Measurements from ENCODE around the gene RUFY4.
A peak's percentile ranks its signal among the peaks of the same experiment; 100 is the strongest.

RUFY4 gene

DNA sequence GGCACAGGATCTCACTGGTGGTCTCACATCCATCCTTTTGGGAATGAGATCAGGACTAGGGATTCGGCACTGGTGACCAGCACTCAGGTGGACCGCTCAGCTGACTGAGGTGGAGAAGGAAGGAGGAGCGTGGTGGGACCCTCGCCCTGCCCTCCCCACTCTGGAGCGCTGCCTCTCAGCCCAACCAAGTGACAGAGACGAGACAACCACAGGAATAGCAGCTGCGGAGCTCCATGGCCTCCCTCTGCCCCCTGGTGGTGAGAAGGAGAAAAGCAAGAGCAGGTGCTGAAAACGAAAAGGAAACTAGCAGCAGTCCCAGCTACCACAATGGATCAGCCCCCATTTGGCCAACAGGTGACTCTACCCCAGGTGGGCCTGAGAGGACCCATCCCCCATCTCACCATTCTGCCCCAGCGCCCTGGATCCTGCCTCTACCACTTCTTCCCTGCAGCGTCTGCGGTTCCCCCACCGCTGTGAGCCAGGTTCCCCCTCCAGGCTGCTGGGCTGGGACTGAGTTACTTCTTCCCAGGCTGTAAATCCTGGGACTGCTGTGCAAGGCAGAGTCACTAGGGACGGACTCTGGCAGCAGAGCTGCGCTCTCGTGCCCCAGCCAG is at the start of gene RUFY4:
TSS of gene RUFY4 (plus strand) at position 533 of the 614 bp plus-strand sequence. CDS start 1,353 bp downstream, outside the sequence.
- peak; percentile 55 to 80 for DNase-seq

DNA sequence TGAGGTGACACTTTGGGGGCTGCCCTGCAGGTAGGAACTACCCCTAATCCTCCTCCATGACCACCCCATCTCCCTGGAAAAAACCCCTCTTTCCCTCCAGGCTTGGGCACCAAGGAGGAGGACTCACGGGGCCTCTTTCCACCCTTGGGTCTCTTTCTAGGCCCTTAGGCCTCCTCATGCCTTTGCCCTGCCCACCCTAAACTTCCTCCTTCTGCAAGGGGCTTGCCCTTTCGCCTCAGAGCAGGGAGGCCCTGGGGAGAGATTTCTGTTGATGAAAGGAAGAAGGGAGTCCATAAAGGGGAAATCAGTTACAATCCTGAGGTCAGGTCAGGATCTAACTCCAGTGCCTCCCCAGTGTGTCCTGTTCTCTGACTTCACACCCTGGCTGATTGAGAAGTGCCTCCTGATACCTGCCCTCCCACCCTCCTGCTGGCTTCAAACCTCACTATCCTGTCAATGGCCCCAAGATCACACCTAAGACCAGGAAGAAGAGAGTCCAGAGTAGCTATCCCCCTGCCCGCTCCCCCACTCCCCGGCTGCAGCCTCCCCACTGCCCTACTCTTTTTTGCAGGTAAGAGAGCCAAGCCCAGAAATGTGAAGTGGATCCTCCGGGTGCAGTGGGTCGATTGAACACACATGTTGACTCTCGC is 49.5 kb upstream of the RUFY4 start:
- no peak for TF ChIP-seq GATA1 (IDR thresholded peaks at IDR 0.05; ENCODE audit: low read depth, low read length)
- TF ChIP-seq POLR2A (IDR thresholded peaks at IDR 0.05; ENCODE audit: low read length), result no peak
- no peak for DNase-seq

DNA sequence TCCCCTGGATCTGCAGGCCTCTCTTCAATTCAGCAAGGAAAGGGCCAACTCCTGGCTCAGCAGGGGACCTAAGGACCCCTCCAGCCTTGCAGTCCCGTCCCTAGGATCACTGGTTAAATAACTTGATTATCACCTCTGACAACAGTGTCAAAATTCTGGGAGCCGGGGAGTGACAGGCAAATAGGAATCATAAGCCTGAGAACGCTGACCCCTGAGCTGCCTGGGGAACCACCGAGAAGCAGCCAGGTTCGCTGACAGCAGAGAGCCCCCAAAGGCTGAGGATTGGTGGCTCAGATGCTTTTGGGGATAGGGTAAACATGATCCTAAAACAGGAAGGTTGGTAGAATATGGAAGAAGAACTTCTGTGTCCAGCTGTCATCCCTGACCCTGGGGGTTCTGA is 48.8 kb upstream of the RUFY4 start:
- TF ChIP-seq POLR2A (IDR thresholded peaks at IDR 0.05; ENCODE audit: low read length), result no peak
- TF ChIP-seq GATA1 (IDR thresholded peaks at IDR 0.05; ENCODE audit: low read depth, low read length), result no peak
- DNase-seq, result no peak

DNA sequence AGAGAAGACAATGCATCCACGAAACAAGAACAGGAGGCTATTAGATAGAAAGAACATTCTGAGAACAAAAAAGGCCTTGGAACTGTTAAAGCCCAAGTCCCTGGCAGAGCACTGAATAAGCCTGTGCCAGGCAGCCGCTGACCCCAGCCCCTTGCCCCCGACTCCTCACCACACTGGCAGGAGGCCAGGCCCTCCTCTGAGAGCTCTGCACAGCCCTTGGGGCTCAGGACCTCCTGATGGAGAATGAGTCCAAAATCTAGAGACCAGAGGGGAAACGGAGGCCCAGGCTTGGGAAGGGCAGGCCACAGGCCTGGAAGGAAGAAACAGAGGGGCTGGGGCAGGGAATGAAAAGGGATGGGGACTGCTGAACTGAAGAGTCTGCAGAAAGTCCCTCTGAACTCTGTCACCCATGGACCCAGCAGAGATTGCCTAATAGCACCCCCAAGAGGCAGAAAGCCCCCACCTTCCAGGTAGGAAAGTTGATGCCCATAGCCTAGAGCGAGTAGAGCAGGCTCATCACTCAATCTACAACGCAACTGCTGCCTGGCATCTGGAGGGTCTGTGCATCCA is 48.0 kb upstream of the RUFY4 start:
- TF ChIP-seq GATA1 (IDR thresholded peaks at IDR 0.05; ENCODE audit: low read depth, low read length) (no peak), POLR2A (IDR thresholded peaks at IDR 0.05; ENCODE audit: low read length) (no peak)
- DNase-seq, result no peak

- TF ChIP-seq GATA1 (IDR thresholded peaks at IDR 0.05; ENCODE audit: low read depth, low read length), result no peak
- TF ChIP-seq POLR2A (IDR thresholded peaks at IDR 0.05; ENCODE audit: low read length), result no peak
- no peak for DNase-seq
Observed at GRCh38 chr2:218021536-218022071, 47.4 kb upstream of the RUFY4 start.

DNA sequence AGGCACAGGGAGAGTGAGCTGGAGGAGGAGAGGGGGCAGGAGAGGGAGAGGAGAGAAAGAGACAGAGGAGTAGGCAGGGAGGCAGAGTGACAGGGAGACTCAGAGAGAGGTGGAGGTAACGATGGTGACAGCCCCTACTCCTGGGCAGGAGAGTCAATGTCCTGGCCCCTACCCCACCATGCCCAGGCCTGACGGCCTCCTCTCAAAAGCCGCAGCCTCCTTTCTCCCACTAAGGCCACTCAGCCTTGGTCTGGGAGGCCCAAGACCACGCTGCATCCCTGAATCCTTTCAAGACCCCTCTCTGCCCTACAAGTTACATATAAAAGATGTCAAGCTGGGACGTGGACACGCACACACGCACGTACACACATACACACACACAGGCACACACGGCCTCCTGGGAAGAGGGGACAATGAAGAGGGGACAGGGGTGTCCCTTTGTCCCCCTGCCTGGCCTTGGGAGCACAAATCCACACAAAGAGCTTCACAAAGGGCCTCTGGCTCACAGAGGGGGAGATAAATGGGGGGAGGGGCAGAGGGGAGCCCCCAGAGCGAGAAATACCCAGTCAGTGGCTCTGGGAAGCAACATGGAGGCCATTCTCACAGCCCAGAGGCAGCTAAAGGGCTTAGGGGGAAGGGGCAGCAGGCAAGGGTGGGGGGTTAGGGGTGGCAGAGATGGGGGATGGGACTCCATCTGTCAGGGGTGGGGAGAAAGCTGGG is 46.8 kb upstream of the RUFY4 start:
- DNase-seq, result no peak
- TF ChIP-seq GATA1 (IDR thresholded peaks at IDR 0.05; ENCODE audit: low read depth, low read length), result no peak
- TF ChIP-seq POLR2A (IDR thresholded peaks at IDR 0.05; ENCODE audit: low read length), result no peak

- TF ChIP-seq POLR2A (IDR thresholded peaks at IDR 0.05; ENCODE audit: low read length) (no peak), GATA1 (IDR thresholded peaks at IDR 0.05; ENCODE audit: low read depth, low read length) (no peak)
Observed at GRCh38 chr2:218022851-218023530, 46.1 kb upstream of the RUFY4 start.

DNA sequence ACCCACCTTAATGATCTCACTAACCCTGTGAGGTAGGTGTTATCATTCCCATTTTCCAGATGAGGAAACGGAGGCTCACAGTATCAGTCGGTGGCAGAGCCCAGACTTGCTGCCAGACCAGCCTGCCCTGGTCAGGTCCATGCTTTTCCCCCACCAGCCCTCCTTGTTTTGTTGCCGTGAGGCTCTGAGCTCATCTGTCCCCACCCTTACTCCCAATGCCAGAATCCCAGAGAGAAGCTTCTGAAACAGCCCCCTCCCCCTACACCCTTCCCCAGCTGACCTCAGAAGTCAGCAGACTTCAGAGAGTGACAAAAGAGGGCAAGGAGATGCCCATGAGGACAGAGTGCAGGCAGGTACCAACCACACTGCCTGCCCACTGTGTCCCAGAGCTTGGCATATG is 45.4 kb upstream of the RUFY4 start:
- TF ChIP-seq POLR2A (IDR thresholded peaks at IDR 0.05; ENCODE audit: low read length) (no peak), GATA1 (IDR thresholded peaks at IDR 0.05; ENCODE audit: low read depth, low read length) (no peak)
- no peak for DNase-seq

More at GRCh38 chr2:218022851-218023530, 46.1 kb upstream of the RUFY4 start:
- no peak for DNase-seq

DNA sequence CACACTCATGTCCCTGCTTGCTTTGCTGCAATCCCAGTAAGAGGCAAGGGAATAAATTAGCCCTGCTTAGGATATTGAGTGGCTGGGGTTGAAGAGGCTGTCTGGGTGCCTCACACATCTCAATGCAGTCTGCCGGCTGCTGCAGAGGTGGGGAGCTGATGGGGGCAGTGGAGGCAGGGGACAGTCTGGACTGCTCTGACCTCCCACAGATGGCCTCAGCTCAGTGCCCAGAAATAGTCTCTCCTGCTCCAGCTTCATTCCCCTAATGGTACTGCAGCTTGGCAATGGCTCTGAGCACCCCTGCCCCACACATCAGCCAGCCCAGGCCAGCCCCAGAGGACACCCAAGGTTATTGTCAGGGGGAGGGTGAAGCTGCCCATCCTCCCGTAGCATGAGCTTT is 44.7 kb upstream of the RUFY4 start:
- no peak for TF ChIP-seq POLR2A (IDR thresholded peaks at IDR 0.05; ENCODE audit: low read length)
- no peak for TF ChIP-seq GATA1 (IDR thresholded peaks at IDR 0.05; ENCODE audit: low read depth, low read length)
- no peak for DNase-seq

- DNase-seq, result no peak
Observed at GRCh38 chr2:218024871-218025270, 44.2 kb upstream of the RUFY4 start.

GRCh38 chr2:218026244-218026643 is 42.8 kb upstream of the RUFY4 start:
- TF ChIP-seq POLR2A (IDR thresholded peaks at IDR 0.05; ENCODE audit: low read length), result no peak
- no peak for TF ChIP-seq GATA1 (IDR thresholded peaks at IDR 0.05; ENCODE audit: low read depth, low read length)
- DNase-seq, result no peak

More at GRCh38 chr2:218024871-218025270, 44.2 kb upstream of the RUFY4 start:
- TF ChIP-seq POLR2A (IDR thresholded peaks at IDR 0.05; ENCODE audit: low read length) (no peak), GATA1 (IDR thresholded peaks at IDR 0.05; ENCODE audit: low read depth, low read length) (no peak)

DNA sequence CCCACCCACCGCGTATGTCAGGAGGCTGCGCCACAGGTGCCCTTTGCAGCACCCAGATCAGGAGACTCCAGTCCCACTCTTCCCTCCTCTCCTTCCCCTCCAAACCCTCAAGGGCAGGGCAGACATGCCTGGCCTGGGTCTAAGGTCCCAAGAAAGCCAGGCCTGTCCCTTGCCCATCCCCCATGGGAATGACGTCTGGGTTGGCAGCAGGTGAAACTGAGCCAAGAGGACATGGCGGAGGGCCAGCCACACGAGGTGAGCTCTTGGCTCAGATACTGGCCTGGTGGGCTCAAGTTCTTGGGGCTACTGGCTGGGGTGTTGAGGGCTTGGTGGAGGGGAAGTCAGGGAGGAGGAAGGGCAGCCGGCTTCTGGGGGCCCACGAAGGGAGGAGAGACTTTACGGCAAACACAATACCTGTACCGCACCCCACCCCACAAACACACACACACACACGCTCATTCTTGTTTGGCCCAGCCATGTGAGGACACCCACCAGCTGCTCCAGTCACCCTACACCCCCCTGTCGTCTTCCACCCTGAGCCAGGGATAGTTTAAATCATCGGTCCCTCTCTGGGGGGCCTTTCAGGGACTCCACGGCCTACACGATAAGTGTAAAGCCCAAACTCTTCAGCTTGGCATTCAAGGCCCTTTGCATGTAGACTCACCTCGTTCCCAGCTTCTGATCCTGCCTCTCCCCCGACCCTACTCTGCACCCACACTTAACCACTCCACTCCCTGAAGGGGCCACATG is 42.2 kb upstream of the RUFY4 start:
- DNase-seq, result no peak
- no peak for TF ChIP-seq GATA1 (IDR thresholded peaks at IDR 0.05; ENCODE audit: low read depth, low read length)
- TF ChIP-seq POLR2A (IDR thresholded peaks at IDR 0.05; ENCODE audit: low read length), result no peak

All from erythroblast (primary cell).